HG03196 (cell line): ENCODE results near the gene PBX1.

Experiments
- ATAC-seq: cut with Tn5 transposase; IDR thresholded peaks from one replicate; pipeline ENCODE4 v1.9.1; 2021; ENCODE audit not compliant: unreplicated experiment

The PBX1 gene

DNA sequence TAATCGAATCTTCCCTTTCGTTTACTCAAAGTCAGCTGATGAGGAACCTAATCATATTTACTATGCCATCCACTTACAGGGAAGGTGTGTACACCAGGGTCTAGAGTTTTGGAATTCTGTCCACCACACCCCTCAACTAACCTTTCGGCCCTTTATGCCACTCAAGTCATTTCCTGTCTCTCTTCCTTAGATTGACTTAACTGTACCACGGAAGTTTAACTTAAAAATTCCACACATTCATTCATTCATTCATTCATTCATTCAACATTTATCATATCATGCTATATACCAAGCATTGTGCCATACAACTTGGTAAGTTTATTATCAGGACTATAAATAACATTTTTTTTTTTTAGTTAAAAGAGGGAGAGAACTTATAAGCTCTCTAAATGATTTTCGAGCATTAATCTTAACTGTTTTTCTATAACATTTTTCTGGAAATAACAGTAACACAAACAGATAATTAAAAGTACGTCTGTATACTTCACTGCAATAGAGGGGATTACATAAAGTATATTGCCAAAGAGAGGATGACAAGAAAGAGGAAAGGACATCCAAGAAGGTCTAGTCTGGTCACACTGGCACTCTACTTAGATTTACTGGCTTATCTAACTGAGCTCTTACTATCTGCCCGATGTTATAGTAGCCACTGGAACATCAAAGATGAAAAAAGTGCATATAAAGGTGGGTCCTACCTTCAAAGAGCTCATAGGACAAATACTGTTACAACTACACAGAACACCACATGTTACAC, 243.7 kb downstream of the PBX1 start:
- ATAC-seq: no peak

- no peak for ATAC-seq
These were observed 244.4 kb downstream of the PBX1 start for GRCh38 chr1:164803366-164803765.

DNA sequence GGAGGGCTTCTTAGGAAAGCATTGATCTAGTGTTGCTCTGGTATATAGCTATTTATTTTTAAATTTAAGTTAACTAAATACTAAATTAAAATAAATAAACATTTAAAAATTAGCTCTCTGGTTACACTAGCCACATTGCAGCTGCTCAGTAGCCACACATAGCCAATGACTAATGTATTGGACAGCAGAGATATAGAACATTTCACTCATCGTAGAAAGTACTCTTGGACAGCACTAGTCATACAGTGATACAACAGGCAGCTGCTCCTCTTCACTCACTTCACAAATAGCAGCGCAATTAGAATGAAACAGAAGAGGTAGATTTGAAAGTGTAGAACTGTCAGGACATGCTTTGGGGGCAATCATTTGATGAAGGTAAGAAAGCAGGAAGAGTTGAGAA, 245.4 kb downstream of the PBX1 start:
- ATAC-seq: no peak

DNA sequence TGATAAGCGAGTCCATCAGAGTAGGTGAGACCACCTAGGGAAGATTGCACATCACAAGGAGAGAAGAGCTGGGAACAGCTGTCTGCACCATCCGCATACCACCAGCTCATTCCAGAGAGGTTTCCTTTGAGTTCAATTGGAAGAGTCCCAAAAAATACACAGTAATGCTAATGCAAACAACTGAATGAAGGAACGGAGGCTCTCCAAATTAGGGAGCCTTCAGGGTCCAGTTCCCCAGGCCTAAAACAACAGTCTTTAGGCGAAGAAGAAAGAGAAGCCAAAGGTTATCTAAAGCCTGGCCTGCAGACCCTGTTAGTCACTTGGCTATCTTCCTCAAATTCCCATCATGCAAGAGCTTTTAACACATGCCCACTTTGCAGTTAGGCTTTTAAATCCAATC, 246.4 kb downstream of the PBX1 start:
- no peak for ATAC-seq

DNA sequence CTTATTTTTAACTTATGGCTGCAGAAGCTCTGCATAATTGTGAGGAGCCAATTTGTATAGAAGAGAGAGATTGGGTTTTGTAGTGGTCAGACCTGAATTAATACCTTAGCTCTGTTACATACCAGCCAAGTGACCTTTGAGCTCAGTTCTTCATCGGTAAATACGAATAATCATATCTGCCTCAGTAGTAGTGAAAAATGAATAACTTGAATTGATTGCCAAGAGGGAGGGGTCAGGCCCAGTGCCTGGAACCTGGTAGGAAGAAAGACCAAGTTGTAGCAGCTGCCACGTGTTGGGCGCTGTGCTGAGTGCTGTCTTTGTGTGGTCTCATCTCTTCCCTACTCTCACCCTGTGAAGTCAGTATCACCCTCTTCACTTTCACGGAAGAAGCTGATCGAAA, 247.5 kb downstream of the PBX1 start:
- no peak for ATAC-seq

DNA sequence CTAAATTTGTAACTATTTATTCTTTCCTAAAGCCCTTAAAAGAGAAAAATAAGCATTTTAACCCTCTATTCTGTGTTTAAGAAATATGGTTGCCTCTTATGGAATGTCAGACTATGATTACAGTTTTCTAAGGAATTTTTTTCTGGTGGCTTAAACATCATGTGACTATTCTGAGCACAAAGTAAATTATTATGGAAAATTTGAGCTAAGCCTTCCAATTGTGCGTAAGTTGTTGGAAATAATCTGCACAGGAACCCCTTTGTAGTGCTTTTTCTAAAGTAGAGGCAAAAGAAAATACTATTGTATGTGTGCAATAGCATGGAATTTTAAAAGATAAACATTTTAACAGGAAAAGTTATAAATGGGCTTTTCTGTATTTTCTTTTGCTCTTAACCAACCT, 254.8 kb downstream of the PBX1 start:
- ATAC-seq: no peak

DNA sequence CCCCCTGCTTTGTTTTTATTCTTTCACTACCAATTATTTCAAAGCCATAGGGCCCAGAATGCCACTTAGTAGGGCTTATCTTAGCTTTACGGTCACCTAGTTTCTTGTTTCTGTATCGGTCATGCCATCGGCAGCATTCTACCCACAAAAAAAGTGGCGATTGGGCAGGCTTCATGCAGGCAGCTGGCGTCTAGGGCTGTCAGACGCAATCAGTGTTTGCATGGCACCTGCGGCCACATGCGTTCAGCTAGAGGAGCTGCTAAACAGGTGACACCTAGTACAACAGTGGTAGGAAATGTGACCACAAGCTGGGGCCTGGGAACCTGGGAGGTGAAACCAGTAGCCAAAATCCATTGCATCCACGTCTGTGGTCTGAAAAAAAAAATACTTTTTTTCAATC, 262.7 kb downstream of the PBX1 start:
- no peak for ATAC-seq

DNA sequence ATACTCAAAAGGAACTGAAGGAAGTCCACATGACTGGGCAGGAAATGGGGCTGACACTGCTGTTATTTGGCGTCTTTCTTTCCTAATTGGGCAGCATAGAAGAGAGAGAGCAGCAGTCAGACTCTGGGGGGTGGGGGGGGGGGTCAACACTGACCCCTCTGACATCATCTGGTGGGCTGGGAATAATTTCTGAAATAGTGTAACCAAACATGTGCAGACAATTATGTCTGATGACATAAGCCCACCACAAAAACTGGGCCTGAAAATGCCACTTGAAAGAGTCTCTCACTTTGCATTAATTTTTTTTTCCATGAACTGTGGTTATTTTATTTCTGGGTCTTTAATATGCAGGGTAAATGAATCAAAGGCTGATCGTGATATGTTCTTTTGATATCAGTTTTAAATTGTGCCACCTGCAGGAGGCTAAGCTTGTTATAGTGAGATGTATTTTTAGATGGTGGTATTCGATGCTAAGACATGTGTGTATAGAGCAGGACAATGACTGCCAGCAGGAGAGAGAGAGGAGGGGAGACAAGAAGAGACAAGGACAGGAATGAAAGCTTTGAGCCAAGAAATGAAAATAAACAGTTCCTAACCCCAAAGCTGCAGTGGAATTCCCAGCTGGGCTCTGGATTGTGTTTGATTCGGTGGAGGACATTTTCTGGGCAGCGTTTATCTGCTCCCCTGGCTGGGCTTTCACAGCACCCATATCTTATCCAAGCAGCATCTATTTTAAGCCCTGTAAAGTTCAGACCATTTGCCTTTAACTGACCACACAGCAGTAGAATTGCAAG, 264.7 kb downstream of the PBX1 start:
- ATAC-seq: no peak

DNA sequence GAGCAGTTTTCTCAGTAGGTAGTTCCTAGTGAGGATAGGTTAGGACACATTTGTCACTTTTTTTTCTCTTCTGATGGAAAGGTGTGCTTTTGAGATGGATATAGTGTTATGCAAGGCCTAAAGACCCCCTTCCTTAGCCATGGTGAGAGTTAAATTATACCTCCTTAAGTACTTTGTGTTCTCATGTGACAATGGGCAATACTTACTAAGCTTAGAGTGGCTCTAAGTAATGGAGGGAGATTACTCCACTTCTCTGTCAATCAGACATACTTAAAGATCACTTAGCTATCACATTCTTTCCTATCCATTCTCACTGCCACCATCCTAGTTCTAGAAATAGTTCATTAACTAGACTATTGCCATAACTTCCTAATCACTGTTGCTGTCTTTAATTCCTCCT, 265.6 kb downstream of the PBX1 start:
- no peak for ATAC-seq

- ATAC-seq: no peak
These were observed 271.6 kb downstream of the PBX1 start for GRCh38 chr1:164830628-164831027.

- no peak for ATAC-seq
These were observed 275.7 kb downstream of the PBX1 start for GRCh38 chr1:164834641-164835040.

DNA sequence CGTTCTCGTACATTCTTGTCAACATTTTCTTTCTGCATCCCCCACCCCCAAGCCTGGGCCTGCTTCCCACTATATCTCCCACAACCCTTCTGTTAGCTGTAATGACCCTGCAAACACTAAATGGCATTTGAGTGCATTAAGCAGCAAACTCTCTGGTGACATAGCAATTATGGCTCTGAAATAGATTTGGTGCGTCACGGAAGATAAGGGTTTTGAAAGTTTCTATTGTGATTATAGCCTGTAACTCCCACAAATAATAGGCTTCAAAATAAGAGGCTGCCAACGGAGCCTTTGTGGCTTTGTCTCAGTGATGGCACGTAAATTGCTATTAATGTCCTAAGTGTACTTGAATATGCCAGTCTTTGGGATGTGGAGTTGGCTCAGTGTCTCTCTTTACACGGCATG, 277.6 kb downstream of the PBX1 start:
- no peak for ATAC-seq

- no peak for ATAC-seq
These were observed 279.8 kb downstream of the PBX1 start for GRCh38 chr1:164838786-164839185.

DNA sequence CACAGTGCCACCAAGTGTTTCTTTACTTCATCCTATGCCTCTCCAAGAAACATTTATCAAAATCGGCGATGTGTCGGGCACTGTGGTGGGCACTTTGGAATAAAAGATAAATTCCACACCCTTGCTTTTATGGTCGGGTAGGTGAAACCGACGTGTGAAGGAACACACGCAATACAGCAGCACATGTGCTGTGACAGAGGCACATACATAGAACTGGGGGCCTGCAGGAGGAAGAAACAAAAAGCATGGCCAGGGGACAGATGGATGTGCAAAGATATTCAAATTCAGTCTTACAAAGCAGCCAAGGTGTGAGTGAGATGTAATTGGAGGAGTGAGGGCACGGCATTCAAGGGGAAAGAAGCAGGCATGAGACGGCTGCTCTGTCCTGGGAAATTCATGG, 282.0 kb downstream of the PBX1 start:
- ATAC-seq: no peak

DNA sequence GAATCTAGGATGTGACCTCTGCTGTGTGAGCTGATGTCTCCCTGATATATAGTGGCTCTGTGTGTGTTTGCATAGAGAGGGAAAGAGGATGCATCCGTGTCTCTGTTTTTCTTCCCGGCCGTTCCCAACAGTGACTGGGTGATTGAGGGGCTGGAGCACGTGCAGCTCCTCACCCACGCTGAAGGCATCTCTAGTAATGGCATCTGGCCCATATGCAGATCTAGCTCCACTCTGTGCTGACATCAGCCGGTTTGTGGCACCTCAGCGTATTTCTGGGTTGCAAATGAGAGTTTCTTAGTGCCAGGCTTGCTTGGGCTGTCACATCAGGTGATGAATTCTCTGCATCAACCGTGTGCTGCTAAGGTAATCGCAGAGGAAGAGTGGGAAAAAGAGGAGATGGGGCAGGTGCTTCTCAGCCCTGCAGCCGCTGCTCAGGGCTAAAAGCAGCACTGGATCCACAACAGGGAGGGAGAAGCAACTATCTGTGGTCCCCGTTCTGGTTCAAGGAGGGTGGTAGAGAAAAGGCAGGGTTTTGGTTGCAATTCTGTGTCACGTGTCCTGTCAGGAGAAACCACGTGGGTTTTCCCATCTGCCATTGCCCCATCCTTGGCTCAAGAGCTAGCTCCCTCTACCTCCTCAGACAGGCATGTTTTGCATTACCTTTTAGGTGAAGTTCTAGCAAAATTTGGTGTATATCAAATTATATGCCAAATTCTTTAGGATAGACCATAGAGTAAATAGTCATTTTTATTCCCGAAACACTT, 282.9 kb downstream of the PBX1 start:
- no peak for ATAC-seq

GRCh38 chr1:164842870-164843269, 283.9 kb downstream of the PBX1 start:
- no peak for ATAC-seq

GRCh38 chr1:164843743-164844500, 284.9 kb downstream of the PBX1 start:
- no peak for ATAC-seq

DNA sequence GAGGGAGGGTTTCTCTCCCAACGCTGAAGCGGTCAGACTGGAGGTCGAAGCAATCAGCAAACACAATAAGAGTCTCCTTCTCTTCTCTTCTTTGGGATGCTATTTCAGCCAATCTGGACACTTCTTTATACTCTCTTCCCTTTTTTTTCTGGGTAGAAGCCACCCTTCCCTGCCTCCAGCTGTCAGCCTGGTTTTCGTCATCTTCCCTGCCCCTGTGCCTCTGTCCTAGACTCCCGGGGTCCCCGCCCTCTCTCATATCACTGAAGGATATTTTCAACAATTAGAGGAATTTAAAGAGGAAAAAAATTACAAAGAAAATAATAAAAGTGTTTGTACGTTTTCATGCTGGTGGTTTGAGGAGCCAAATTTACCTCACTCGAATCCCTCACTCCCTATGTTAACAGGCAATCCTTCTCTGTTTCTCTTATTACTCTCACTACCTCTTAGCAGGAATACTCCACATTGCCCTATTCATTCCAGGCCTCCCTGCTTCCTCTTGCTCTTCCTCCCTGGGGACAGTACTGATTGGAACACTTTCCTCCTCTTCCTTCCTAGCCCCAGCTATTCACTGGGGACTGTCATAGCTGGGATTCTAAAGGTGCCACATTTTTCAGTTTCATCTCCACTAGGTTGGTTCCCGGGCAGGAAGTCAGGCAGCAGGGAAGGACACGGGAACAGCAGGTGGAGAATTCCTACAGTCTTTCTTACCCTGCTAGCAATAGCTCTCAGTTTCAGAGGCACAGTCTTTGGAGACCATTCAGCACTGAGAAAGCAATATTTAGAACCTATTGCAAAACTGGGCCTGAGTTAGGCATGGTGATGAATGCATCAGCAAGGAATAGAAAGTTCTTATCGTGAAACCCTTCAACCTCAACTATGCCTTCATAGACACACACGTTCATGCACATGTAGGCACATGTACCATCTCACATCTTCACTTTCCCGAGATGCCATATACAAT, 288.0 kb downstream of the PBX1 start:
- no peak for ATAC-seq

- no peak for ATAC-seq
These were observed 294.2 kb downstream of the PBX1 start for GRCh38 chr1:164853146-164853545.
